Fibroblast of villous mesenchyme (primary cell): Measurements from ENCODE around the gene GABRB3. TPM values are rescaled to one million over a fixed set of nuclear protein-coding genes. Genes with fewer than 3 reads are reported as not detected.

Source experiments
- DNase-seq: peaks from one replicate; pipeline ENCODE4 v3.0.0-alpha.2; 2010; ENCODE audit warnings: low read depth
- H3K4me3 ChIP-seq: 2 replicates; pipeline ENCODE4 v1.5.1; 2011; ENCODE audit warnings: low read depth, mild to moderate bottlenecking, low read length
- CTCF ChIP-seq: IDR thresholded peaks from 2 replicates; pipeline ENCODE4 v1.5.1; 2012; ENCODE audit warnings: low read depth, mild to moderate bottlenecking, low read length; ENCODE audit not compliant: insufficient read depth
- total RNA-seq: library from RNA; depleted of rRNA; stranded (reverse); fragments of >200 nt; gene quantifications from 2 replicates; pipeline ENCODE4 v1.2.3, GENCODE V29; 2012

GABRB3 gene
- total RNA-seq, 1 donor = 2.2 TPM

- no peak overlapping the region for H3K4me3 ChIP-seq
- no peak for DNase-seq
- no peak for TF ChIP-seq CTCF
Measured at GRCh38 chr15:26525096-26525495, 247.8 kb downstream of the GABRB3 start.

GRCh38 chr15:26521691-26522198 is 251.1 kb downstream of the GABRB3 start:
- no peak for DNase-seq
- no peak overlapping the region for H3K4me3 ChIP-seq
- TF ChIP-seq CTCF = no peak

- no peak for TF ChIP-seq CTCF
- H3K4me3 ChIP-seq = no peak overlapping the region
- no peak for DNase-seq
Measured at GRCh38 chr15:26521130-26521529, 251.7 kb downstream of the GABRB3 start.

GRCh38 chr15:26518885-26519284 is 254.0 kb downstream of the GABRB3 start:
- no peak for TF ChIP-seq CTCF
- no peak overlapping the region for H3K4me3 ChIP-seq
- DNase-seq = no peak

DNA sequence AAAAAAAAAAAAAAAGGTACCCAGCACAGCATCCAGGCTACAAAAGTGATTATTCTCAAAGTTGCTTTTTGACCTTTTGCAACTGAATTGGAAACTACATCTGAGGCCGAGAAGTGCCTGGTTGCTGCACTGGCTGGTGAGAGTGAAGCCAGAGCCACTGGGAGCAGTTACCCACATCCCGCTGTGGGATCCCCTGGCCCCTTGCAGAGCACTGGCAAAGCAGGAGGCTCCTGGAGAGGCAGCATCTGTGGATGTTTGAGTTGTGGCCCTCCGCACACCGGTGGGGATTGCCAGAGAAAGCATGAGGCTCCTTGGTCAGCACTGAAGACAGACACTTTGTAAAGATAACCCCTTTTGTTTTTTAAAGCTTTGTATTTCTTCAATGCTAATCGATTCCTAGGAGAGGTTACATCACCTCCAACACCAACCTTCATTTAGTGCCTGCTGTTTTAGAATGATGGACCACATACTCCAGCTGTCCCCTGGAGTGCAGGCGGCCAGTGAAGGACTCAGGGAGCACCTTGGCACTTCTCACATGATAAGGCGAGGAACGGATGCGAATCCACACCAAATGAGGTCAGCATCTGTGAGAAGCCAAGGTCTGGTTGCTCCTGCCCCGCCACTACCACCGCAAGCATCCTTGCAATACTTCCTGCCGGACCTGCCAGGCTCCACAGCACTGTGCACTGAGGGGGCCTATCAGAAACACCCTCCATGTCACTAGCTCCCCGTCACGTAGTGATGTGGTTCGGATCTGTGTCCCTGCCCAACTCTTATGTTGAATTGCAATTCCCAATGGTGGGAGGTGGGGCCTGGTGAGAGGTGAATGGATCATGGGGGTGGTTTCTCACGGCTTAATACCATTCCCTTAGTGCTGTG is 256.5 kb downstream of the GABRB3 start:
- no peak for DNase-seq
- no peak overlapping the region for H3K4me3 ChIP-seq
- no peak for TF ChIP-seq CTCF

GRCh38 chr15:26504009-26504408 is 268.9 kb downstream of the GABRB3 start:
- no peak for DNase-seq
- no peak overlapping the region for H3K4me3 ChIP-seq
- TF ChIP-seq CTCF = no peak

Other genes starting within 250 kb of the GABRB3 start
- gene GABRA5, start 94.0 kb upstream of the GABRB3 start, total RNA-seq = 0.32 and 0.43 TPM in 2 replicates
- gene GABRG3, start 198.1 kb upstream of the GABRB3 start, total RNA-seq = not detected in 2 replicates